Smooth muscle cell (in vitro differentiated cells): Measurements from ENCODE around the gene CBFA2T3. TPM values are rescaled to one million over a fixed set of nuclear protein-coding genes. Genes with fewer than 3 reads are reported as not detected.

ENCODE experiments used
- DNase-seq: peaks from one replicate; lab custom pipeline; 2025; ENCODE audit not compliant: unreplicated experiment; lab: John Stamatoyannopoulos, UW
- H2AFZ ChIP-seq: fragments of 200-600 bp; sonication (generic); 2 replicates; pipeline ENCODE4 v1.6.0; 2016; ENCODE audit warnings: antibody characterized with exemption, low read depth, mild to moderate bottlenecking
- H3F3A ChIP-seq: fragments of 200-600 bp; sonication (generic); 2 replicates; pipeline ENCODE4 v1.6.0; 2017; ENCODE audit warnings: antibody characterized with exemption, low read depth
- H3K27ac ChIP-seq: fragments of 200-600 bp; sonication (generic); 2 replicates; pipeline ENCODE4 v1.5.1; 2016; ENCODE audit warnings: low read depth, mild to moderate bottlenecking
- H3K27me3 ChIP-seq: fragments of 200-600 bp; sonication (generic); 2 replicates; pipeline ENCODE4 v1.6.1; 2016; ENCODE audit warnings: low read depth, mild to moderate bottlenecking
- H3K36me3 ChIP-seq: fragments of 200-600 bp; sonication (generic); 2 replicates; pipeline ENCODE4 v1.5.1; 2016; ENCODE audit warnings: low read depth
- H3K4me1 ChIP-seq: fragments of 200-600 bp; sonication (generic); 2 replicates; pipeline ENCODE4 v1.5.1; 2016; ENCODE audit warnings: low read depth
- H3K4me2 ChIP-seq: fragments of 200-600 bp; sonication (generic); 2 replicates; pipeline ENCODE4 v1.6.0; 2016; ENCODE audit warnings: mild to moderate bottlenecking
- H3K4me3 ChIP-seq: fragments of 200-600 bp; sonication (generic); 2 replicates; pipeline ENCODE4 v1.5.1; 2016; ENCODE audit warnings: mild to moderate bottlenecking
- H3K79me2 ChIP-seq: fragments of 200-600 bp; sonication (generic); 2 replicates; pipeline ENCODE4 v1.6.0; 2016; ENCODE audit warnings: low read depth, mild to moderate bottlenecking
- H3K9ac ChIP-seq: fragments of 200-600 bp; sonication (generic); 2 replicates; pipeline ENCODE4 v1.6.0; 2016; ENCODE audit warnings: low read depth
- H3K9me3 ChIP-seq: fragments of 200-600 bp; sonication (generic); replicated peaks from 2 replicates; pipeline ENCODE4 v1.5.1; 2016; ENCODE audit warnings: low read depth
- H4K20me1 ChIP-seq: fragments of 200-600 bp; sonication (generic); 2 replicates; pipeline ENCODE4 v1.6.0; 2016; ENCODE audit warnings: low read depth
- WGBS: methylation state at CpG from one replicate; pipeline ENCODE4 v1.1.7; 2016; ENCODE audit warnings: low lambda C conversion rate; 5-methylcytosine and 5-hydroxymethylcytosine counted together
- polyA plus RNA-seq: library from polyadenylated mRNA; unstranded; fragments of >200 nt; fragmentation: Nextera tagmentation; extraction: Ambion mirVana; gene quantifications from 2 replicates; pipeline ENCODE4 v1.2.1, GENCODE V29; 2016
- total RNA-seq: library from RNA; depleted of rRNA; stranded (reverse); fragments of >200 nt; gene quantifications from 2 replicates; pipeline ENCODE4 v1.2.3, GENCODE V29; 2014
- TF ChIP-seq, protein P1 (sequence below): fragments of 200-600 bp; sonication (generic); IDR thresholded peaks from 2 replicates; pipeline ENCODE4 v1.5.1; 2017; ENCODE audit warnings: borderline replicate concordance, mild to moderate bottlenecking, antibody characterized with exemption; ENCODE audit not compliant: insufficient read depth, poor library complexity, severe bottlenecking

CBFA2T3 gene
- total RNA-seq (0.45 TPM in 1 of 2 replicates, not detected in the other), polyA plus RNA-seq (0.25 and 0.87 TPM in 2 replicates)

- no peak within 1 kb of the TSS for H2AFZ ChIP-seq
- no peak within 1 kb of the TSS for H3K4me3 ChIP-seq
- DNase-seq = no peak
- H3F3A ChIP-seq = no peaks in the 10 kb centered on the region
- no peak within 1 kb of the TSS for H3K9ac ChIP-seq
- no peaks in the 10 kb centered on the region for H3K9me3 ChIP-seq
- H3K4me1 ChIP-seq = no peaks in the 10 kb centered on the region
- no peaks in the 10 kb centered on the region for H4K20me1 ChIP-seq
- no peak within 1 kb of the TSS for H3K27ac ChIP-seq
- H3K36me3 ChIP-seq = no peaks in the 10 kb centered on the region
- TF ChIP-seq, protein P1, sequence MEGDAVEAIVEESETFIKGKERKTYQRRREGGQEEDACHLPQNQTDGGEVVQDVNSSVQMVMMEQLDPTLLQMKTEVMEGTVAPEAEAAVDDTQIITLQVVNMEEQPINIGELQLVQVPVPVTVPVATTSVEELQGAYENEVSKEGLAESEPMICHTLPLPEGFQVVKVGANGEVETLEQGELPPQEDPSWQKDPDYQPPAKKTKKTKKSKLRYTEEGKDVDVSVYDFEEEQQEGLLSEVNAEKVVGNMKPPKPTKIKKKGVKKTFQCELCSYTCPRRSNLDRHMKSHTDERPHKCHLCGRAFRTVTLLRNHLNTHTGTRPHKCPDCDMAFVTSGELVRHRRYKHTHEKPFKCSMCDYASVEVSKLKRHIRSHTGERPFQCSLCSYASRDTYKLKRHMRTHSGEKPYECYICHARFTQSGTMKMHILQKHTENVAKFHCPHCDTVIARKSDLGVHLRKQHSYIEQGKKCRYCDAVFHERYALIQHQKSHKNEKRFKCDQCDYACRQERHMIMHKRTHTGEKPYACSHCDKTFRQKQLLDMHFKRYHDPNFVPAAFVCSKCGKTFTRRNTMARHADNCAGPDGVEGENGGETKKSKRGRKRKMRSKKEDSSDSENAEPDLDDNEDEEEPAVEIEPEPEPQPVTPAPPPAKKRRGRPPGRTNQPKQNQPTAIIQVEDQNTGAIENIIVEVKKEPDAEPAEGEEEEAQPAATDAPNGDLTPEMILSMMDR = no peak
- H3K79me2 ChIP-seq = no peaks in the 10 kb centered on the region
- H3K27me3 ChIP-seq = no peaks in the 10 kb centered on the region
- WGBS = 86% methylated on average over 31 of the region's 32 CpGs
- no peak within 1 kb of the TSS for H3K4me2 ChIP-seq
Measured at GRCh38 chr16:88977018-88977811, at the start of gene CBFA2T3. CBFA2T3 (minus strand) TSS chr16:88977207; CDS start chr16:88976807, 400 bp downstream.

DNA sequence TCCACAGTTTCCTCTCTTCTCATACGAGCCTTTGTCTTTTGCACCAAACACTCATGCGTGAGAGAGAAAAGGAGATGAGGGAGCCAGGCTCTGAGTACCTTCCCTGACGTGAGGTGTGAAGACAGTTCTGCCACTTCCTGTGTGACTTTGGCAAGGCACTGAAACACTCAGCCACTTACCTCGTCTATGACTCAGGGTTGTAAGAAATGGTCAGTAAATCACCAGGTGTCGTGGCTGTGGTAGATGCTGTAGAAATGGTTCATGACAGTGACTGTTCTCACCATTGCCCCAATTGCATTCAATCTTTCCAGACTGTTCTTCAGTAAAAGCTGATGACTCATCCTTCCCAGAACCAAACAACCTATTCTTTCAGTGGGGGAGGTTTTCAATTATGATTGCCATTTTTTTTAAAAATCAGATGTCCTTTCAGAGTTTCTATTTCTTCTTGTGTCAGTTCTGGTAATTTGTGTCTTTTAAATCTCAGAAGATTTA lies 49.2 kb upstream of the CBFA2T3 start:
- Histone ChIP-seq H3K9me3 (peaks cover 6% of the 10 kb centered on the region), H3K79me2 (no peaks in the 10 kb centered on the region), H2AFZ (no peak overlapping the region), H3K4me1 (no peaks in the 10 kb centered on the region), H3K27ac (no peak overlapping the region), H3K9ac (no peak overlapping the region), H3K27me3 (no peaks in the 10 kb centered on the region), H3K4me3 (no peak overlapping the region), H3F3A (no peaks in the 10 kb centered on the region), H4K20me1 (no peaks in the 10 kb centered on the region), H3K4me2 (no peak overlapping the region), H3K36me3 (no peaks in the 10 kb centered on the region)
- DNase-seq = no peak
- TF ChIP-seq, protein P1 = no peak
- WGBS = 61% methylated on average over 5 of the region's 5 CpGs

GRCh38 chr16:89025636-89026035 lies 48.6 kb upstream of the CBFA2T3 start:
- Histone ChIP-seq H3F3A (no peaks in the 10 kb centered on the region), H3K27ac (no peak overlapping the region), H3K4me1 (no peaks in the 10 kb centered on the region), H2AFZ (no peak overlapping the region), H3K79me2 (no peaks in the 10 kb centered on the region), H3K27me3 (no peaks in the 10 kb centered on the region), H3K9me3 (peaks cover 6% of the 10 kb centered on the region), H3K36me3 (no peaks in the 10 kb centered on the region), H3K4me3 (no peak overlapping the region), H4K20me1 (no peaks in the 10 kb centered on the region), H3K4me2 (no peak overlapping the region), H3K9ac (no peak overlapping the region)
- no peak for DNase-seq
- 89% methylated on average over 4 of the region's 4 CpGs for WGBS
- TF ChIP-seq, protein P1 = no peak
